Activated naive CD8-positive, alpha-beta T cell treated with anti-CD3 and anti-CD28 coated beads, Interleukin-2, amount 50 U/mL, for 16 hours (primary cell): Measurements from ENCODE around the gene FXYD6.
A peak's percentile ranks its signal among the peaks of the same experiment; 100 is the strongest.
"Not testable (repeated sequence)": the region's sequence is repeated elsewhere in the genome, so short reads cannot be mapped to it uniquely, and the experiment has no call there.

Experiments used
- DNase-seq: peaks from one replicate; pipeline ENCODE4 v3.0.0-alpha.2; 2020; ENCODE audit warnings: low read depth, low spot score

Gene FXYD6

DNA sequence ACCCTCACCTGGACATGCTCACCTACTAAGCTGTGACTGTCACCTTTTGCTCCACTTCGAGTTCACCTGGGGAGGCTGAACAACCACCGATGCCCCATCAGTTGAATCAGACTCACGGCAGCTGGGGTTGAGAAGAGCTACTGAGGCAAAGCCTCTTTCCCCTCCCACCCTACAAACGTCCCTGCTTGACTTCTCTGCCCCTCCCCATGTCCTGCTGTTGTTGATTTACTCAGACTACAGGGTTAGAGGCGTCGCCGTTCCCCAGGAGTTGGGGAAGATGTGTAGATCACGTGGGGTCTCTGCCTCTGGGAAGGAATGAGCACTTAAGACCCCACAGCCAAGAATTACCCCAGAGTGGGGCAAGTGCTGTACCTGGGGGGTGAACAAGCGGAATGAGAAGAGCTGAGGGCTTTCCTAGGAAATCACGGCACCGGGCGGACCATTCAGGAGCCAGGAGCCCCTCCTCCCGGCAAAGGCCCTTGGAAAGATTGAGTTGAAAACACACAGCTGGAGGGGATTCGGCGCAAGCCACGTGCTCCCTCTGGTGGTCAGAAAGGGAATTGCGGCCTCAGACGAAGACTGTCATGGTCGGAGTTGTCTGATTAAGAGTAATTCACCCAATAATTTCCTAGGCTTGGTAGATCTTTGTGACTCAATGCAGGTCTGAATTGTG lies 59.0 kb downstream of the FXYD6 start:
- DNase-seq = peak; percentile 71

- DNase-seq = no peak
Measured at GRCh38 chr11:117816846-117817367, 59.6 kb downstream of the FXYD6 start.

DNA sequence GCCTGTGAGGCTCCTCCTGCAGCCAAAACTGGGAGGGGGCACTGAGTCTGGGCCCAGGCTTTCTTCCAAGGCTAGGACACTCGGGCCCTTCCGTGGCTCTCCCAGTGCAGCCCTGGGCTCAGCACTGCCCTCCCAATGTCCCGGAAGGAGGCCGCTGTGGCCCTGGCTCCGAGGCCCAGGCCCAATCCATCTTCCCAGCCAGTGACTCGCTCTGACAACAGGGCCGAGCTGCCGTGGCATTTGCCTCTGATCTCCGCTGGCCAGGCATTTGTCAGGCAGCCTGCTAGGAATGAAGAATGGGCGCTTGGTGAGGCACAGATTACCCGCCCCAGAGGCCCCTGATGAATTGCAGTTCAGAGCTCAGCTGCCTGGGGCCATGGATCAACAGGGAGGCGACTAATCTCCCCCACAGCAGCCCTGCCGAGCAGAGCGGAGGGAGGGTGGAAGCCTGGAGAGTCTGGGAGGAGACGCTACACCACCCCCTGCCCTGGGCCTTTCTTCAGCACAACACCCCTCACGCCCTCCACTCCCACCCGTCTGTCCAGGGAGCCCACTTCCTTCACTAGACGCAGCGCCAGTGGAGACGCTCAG lies 60.2 kb downstream of the FXYD6 start:
- DNase-seq = no peak

- DNase-seq = peak; percentile 33
Measured at GRCh38 chr11:117815262-117815803, 61.1 kb downstream of the FXYD6 start.

DNA sequence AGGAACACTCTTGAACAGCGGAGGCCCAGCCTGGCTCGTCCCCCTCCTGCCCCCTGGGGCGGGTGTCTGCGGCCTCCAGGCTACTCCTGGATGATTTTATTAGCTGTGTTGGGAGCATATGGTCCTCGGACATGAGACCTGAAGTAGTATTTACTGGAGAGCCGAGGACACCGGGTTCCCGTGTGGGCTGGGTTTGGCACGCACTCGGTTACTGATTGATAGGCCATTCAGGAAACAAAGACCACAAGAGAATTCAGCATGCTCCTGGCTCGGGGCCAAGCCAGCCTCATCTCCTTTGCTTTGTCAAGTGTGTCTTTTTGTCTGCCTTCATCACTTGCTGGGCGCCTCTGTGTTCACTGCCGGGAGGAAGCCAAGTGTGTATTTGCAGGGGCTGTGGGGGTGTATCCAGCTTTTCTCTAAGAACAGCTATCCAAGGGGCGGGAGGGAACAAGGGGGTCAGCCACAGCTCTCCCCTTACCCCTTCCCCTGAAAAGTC lies 61.6 kb downstream of the FXYD6 start:
- DNase-seq = peak; percentile 51

GRCh38 chr11:117814204-117814765 lies 62.2 kb downstream of the FXYD6 start:
- DNase-seq = no peak

GRCh38 chr11:117810056-117810451 lies 66.4 kb downstream of the FXYD6 start:
- DNase-seq = not testable (repeated sequence)

DNA sequence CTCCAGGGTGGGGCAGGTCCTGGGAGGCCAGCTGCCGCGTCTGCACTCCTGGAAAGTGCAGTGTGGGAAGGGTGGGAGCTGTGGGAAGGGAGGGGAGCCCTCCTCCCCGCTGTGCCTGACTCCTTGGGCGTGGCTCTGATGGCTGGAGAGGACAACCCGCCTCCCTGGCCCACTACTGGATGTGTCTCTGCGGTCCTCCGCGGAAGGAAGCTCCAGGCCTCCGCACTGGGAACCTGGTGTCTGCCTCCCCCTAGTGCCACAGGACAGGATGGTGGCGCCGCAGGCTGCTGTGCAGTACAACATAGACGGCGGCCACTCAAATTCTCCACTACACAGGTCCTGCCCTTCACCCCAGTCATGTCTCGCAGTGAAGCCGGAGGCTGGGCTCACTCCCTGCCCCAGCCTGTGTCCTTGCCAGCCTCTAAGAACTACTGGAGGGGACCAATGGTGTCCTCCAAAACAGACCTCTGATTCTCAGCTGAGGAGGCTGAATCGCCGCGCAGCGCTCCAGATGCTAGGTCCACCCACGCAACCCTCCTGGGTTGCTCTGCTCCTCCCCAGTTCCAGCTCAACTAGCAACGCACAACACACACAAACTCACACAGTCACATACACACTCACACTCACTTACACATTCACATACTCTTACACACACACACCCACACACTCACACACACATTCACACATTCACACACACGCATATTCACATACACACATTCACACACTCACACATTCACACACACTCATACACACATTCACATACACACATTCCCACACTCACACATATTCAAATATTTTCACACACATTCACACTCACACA lies 67.0 kb downstream of the FXYD6 start:
- DNase-seq = no peak

DNA sequence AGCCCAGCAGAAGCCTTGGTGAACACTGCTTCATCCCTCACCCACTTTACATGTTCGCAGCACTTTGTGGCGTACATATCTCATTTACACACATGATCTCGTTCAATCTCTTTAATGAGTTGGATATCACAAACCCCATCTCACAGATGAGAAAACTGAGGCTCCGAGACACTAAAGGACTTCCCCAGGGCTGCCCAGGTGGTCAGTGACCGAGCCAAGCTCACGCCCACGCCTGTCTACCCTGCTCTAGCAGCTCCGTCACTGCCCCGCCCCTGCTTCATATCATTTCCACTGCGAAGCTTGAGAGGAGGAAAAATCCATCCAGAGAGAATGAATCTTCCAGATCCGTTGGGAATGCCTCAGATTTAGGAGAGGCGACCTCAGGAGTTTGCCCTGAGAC lies 67.7 kb downstream of the FXYD6 start:
- no peak for DNase-seq

DNA sequence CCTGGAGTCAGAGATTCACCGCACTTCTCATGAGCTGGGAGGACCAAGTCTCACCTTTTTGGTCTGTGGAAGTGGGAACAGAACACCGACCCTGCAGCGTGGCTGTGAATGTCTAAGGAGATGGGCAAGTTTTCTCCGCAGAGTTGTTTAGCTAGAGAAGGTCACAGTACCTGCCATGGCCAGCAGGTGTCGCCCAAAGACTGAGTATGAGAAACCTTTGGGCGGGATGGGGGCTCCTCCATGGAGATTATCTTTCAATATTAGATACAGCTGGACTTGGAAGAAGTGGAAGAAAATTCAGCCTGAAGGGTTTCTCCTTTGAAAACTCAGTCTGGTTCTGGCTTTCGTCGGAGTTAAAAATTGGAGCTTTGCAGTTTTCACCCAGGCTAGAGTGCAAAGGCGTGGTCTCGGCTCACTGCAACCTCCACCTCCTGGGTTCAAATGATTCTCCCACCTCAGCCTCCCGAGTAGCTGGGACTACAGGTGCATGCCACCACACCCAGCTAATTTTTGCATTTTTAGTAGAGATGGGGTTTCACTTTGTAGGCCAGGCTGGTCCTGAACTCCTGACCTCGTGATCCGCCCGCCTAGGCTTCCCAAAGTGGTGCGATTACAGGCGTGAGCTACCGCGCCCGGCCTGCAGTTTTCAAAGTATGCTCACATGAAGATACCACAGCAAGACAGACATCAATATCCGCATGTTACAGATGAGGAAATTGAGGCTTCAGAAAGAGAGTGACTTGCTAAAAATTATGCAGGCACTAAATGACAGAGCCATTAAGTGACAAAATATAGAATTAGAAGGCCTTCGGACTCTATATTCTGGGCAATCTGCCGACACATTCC lies 68.8 kb downstream of the FXYD6 start:
- peak; percentile 50 for DNase-seq

DNA sequence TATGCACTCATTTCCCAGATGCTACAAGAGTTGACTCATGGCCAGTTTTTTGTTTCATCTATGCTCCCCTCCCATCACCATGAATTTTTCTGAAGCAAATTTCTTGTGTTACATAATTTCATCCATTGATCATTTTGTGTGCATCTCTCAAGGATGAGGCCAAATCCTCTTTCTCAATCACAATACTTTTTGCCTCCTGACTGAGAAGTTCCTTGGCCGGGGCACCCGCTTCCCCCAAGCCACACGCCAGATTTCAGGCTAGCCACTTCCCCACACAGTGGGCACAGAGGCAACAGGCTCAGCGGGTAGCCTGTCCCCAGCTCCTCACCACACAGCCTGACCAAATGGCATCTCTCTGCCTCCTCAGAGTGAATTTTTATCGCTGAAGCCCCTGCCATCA lies 69.6 kb downstream of the FXYD6 start:
- DNase-seq = no peak

DNA sequence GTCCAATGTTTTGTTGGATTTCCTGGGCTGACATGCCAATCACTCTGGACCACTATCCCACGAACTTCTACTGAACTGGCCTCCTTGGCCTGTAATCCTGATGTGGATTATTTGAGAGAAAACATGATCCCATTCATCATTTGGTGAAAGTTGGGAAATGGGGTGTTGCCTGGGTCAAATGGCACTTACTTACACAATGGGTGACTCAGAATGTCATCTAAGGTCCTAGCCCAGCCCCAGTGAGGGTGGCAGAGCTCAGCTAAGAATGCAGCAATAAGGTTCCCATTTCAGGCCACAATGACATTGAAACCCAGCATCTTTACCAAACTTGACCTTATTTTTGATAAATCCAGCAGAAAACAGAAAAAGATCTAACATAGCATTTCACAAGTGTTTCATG lies 71.4 kb downstream of the FXYD6 start:
- no peak for DNase-seq

- no peak for DNase-seq
Measured at GRCh38 chr11:117803896-117804295, 72.6 kb downstream of the FXYD6 start.

DNA sequence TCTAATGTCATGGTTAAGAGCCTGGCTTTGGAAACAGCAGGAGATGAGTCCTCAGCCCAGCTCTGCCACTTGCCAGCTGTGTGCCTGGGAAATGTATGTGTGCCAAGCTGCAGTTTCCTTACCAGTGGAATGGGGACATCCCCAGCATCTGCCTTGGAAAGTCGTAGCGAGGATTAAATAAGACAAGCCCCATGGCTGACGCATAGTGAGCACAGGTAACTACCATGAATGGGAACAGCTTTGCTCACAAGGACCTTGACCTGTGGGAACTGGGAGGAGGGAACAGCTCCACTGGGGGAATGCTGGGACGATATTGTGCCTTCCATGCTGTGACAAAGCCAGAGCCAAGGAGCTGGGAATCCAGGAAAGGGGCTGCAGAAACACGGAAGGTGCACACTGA lies 76.8 kb downstream of the FXYD6 start:
- DNase-seq = no peak

DNA sequence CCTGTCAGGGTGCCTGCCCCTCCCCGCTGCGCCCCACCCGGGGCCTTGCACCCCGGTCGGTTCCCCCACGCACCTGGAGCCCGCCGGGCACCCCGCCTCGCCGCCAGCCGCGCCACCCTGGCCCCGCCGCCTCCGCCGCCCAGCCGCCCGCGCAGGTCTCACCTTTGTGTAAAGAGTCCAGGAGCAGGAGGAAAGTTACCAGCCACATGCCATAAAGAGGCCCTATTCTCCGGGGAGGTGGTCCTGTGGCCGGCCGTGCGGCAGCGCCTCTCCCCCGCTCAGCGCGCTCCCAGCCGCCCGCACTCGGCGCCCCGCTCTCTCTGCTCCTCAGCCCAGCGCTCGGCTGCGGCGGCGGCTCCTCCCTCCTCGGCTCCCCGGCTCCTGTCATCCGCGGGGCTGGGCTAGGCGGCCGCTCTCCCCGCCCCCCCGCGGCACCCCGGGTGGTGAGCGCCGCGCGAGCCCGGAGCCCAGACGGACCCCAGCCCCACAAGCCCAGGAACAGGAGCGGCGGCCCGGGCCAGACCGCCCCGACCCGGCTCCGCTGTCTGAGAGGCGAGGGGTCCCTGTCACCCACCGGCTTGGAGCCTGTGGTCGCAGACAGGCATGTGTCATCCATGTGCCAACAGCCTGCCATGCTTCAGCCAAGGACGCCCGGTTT lies 79.5 kb downstream of the FXYD6 start, which contains the start of gene DSCAML1:
TSS of gene DSCAML1 (minus strand) at position 345 of the 658 bp plus-strand sequence. CDS start at position 208, 137 bp downstream.
- no peak for DNase-seq

DNA sequence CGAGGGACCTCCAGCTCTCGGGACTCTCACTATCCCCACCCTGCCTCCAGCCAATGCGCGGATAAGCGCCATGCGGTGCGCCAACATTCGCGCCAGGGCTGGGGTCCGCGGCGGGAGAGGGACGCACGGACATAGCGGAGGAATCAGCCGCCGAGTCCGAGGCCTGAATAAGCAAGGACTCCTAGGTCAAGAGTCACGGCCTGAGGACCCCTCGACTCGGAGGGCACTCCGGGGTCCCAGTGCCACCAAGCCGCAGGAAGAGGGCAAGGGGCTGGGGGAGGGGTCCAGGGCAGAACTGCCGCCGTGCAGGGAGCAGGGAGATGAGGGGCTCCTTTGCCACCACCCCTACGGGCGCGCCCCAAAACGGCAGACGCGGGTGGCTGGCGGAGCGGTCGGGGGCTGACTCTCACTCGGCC lies 80.0 kb downstream of the FXYD6 start:
- DNase-seq = no peak

- DNase-seq = no peak
Measured at GRCh38 chr11:117795638-117796455, 80.6 kb downstream of the FXYD6 start.

- DNase-seq = no peak
Measured at GRCh38 chr11:117794772-117795629, 81.5 kb downstream of the FXYD6 start.
